Endothelial cell of umbilical vein (primary cell): ENCODE results near the gene ANXA2.

Experiments
- CTCF ChIP-seq, 2 donors: IDR thresholded peaks; 1 replicate in 1 of 2; 2 replicates in 1 of 2; pipeline ENCODE4 v1.5.1; 2011; ENCODE audit warnings: low read length in 2 of 2, mild to moderate bottlenecking in 2 of 2, moderate library complexity in 2 of 2, control low read depth in 1 of 2, inconsistent platforms in 1 of 2, low read depth in 1 of 2; ENCODE audit not compliant: insufficient read depth in 1 of 2; ENCODE audit errors: extremely low read depth in 1 of 2
- EZH2 ChIP-seq: IDR thresholded peaks from 2 replicates; pipeline ENCODE4 v1.6.1; 2012; ENCODE audit warnings: borderline replicate concordance, low read depth, mild to moderate bottlenecking, moderate library complexity, low read length, inconsistent platforms; ENCODE audit not compliant: severe bottlenecking
- FOS ChIP-seq: IDR thresholded peaks from 2 replicates; pipeline ENCODE4 v1.6.1; 2011; ENCODE audit warnings: mild to moderate bottlenecking, low read length, moderate library complexity, borderline replicate concordance; ENCODE audit not compliant: insufficient read depth
- JUN ChIP-seq: IDR thresholded peaks from 2 replicates; pipeline ENCODE4 v1.6.1; 2011; ENCODE audit warnings: borderline replicate concordance, low read depth; ENCODE audit not compliant: insufficient read length, insufficient read depth
- MAX ChIP-seq: IDR thresholded peaks from 2 replicates; pipeline ENCODE4 v1.6.1; 2011; ENCODE audit not compliant: insufficient read depth, insufficient read length
- MYC ChIP-seq: IDR thresholded peaks from one replicate; pipeline ENCODE4 v1.6.1; 2011; ENCODE audit warnings: mild to moderate bottlenecking, low read depth, low read length
- POLR2A ChIP-seq: IDR thresholded peaks from 2 replicates; pipeline ENCODE4 v1.6.1; 2012; ENCODE audit warnings: low read depth, mild to moderate bottlenecking, control low read depth, low read length
- POLR2AphosphoS5 ChIP-seq: IDR thresholded peaks from 2 replicates; pipeline ENCODE4 v1.6.1; 2012; ENCODE audit warnings: low read depth, mild to moderate bottlenecking, control low read depth, low read length, moderate library complexity; ENCODE audit not compliant: insufficient read depth

- TF ChIP-seq CTCF (IDR thresholded peaks at IDR 0.05; ENCODE audit: extremely low read depth in 1 of 2, insufficient read depth in 1 of 2, low read depth in 1 of 2, low read length in 2 of 2) (no peak), POLR2A (no peak), MYC (no peak), EZH2 (no peak), FOS (no peak), POLR2AphosphoS5 (no peak), JUN (no peak), MAX (no peak)
Observed at GRCh38 chr15:60441331-60441730, 43.5 kb upstream of the ANXA2 start.
